Muscle layer of colon (tissue), 2 donors: Measurements from ENCODE around the gene MMP25.

Experiments used
- H3K27ac ChIP-seq: one replicate; pipeline ENCODE4 v1.7.0; 2013; ENCODE audit warnings: low read depth, mild to moderate bottlenecking, low read length, moderate library complexity
- H3K27me3 ChIP-seq, 2 donors: one replicate each; pipeline ENCODE4 v1.7.0; 2013; ENCODE audit warnings: low read length in 2 of 2, mild to moderate bottlenecking in 2 of 2; ENCODE audit not compliant: insufficient read depth in 2 of 2, control insufficient read depth in 1 of 2
- H3K36me3 ChIP-seq: one replicate; pipeline ENCODE4 v1.7.0; 2013; ENCODE audit warnings: mild to moderate bottlenecking, low read length; ENCODE audit not compliant: insufficient read depth
- H3K4me1 ChIP-seq: one replicate; pipeline ENCODE4 v1.7.0; 2013; ENCODE audit warnings: mild to moderate bottlenecking, low read length; ENCODE audit not compliant: insufficient read depth
- H3K4me3 ChIP-seq, 2 donors: one replicate each; pipeline ENCODE4 v1.7.0; 2013; ENCODE audit warnings: low read length in 2 of 2, low read depth in 1 of 2, mild to moderate bottlenecking in 1 of 2, moderate library complexity in 1 of 2
- H3K9ac ChIP-seq: one replicate; pipeline ENCODE4 v1.7.0; 2013; ENCODE audit warnings: low read length
- H3K9me3 ChIP-seq: one replicate; pipeline ENCODE4 v1.7.0; 2013; ENCODE audit warnings: mild to moderate bottlenecking, low read length
- donor health status: abdominal sarcoma.
- donor health status: Adenocarcinoma of cecum.

Gene MMP25

DNA sequence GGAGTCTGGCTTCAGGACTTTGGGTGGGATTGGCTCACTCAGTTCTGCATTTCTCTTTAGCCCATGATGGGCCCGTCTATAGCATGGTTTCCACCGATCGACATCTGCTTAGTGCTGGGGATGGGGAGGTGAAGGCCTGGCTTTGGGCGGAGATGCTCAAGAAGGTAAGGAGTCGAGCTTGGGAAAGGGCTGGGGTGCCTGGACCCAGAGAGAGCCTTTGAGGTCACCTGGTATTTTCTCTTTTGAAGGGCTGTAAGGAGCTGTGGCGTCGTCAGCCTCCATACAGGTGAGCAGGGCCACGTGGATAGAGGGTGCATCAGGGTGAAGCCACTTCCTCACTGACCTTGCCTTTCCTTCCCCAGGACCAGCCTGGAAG is 20.4 kb upstream of the MMP25 start:
- Histone ChIP-seq H3K4me3 (no peak overlapping the region), H3K9ac (no peak overlapping the region), H3K9me3 (no peaks in the 10 kb centered on the region), H3K36me3 (peaks cover 11% of the 10 kb centered on the region), H3K4me1 (peaks cover 33% of the 10 kb centered on the region), H3K27me3 (peaks cover 7 to 26% of the 10 kb centered on the region in 2 donors), H3K27ac (no peak overlapping the region)

DNA sequence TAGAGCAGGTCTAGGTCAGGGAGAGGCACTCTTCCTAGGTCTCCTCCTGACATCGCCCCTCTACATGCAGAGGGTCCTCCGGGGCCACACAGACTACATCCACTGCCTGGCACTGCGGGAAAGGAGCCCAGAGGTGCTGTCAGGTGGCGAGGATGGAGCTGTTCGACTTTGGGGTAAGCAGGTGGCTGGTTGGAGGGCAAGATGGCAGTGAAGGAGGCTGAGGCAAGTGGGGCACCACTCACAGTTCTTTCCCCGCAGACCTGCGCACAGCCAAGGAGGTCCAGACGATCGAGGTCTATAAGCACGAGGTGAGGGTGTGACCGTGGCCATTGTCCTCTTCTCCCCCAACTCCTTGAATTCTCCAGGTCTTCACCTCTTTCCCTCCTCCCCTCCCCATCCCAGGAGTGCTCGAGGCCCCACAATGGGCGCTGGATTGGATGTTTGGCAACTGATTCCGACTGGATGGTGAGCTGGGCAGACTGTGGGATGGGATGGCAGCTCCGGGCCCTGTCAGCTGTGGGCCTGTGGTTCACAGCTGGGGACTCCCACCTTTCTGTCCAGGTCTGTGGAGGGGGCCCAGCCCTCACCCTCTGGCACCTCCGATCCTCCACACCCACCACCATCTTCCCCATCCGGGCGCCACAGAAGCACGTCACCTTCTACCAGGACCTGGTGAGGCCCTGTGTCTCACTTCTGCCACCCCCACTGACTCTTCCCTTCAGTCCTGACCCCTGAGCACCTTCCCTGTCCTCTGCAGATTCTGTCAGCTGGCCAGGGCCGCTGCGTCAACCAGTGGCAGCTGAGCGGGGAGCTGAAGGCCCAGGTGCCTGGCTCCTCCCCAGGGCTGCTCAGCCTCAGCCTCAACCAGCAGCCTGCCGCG is 19.5 kb upstream of the MMP25 start:
- H3K27ac ChIP-seq, result no peak overlapping the region
- peaks cover 29% of the 10 kb centered on the region for H3K4me1 ChIP-seq
- H3K4me3 ChIP-seq, result no peak overlapping the region
- H3K9ac ChIP-seq, result no peak overlapping the region
- H3K27me3 ChIP-seq, result peaks cover 7 to 33% of the 10 kb centered on the region in 2 donors
- H3K9me3 ChIP-seq, result no peaks in the 10 kb centered on the region
- H3K36me3 ChIP-seq, result peaks cover 11% of the 10 kb centered on the region

GRCh38 chr16:3027489-3027795 is 18.9 kb upstream of the MMP25 start:
- Histone ChIP-seq H3K27ac (no peak overlapping the region), H3K9ac (no peak overlapping the region), H3K36me3 (peaks cover 11% of the 10 kb centered on the region), H3K4me3 (no peak overlapping the region), H3K9me3 (no peaks in the 10 kb centered on the region), H3K27me3 (peaks cover 7 to 33% of the 10 kb centered on the region in 2 donors), H3K4me1 (peaks cover 23% of the 10 kb centered on the region)

DNA sequence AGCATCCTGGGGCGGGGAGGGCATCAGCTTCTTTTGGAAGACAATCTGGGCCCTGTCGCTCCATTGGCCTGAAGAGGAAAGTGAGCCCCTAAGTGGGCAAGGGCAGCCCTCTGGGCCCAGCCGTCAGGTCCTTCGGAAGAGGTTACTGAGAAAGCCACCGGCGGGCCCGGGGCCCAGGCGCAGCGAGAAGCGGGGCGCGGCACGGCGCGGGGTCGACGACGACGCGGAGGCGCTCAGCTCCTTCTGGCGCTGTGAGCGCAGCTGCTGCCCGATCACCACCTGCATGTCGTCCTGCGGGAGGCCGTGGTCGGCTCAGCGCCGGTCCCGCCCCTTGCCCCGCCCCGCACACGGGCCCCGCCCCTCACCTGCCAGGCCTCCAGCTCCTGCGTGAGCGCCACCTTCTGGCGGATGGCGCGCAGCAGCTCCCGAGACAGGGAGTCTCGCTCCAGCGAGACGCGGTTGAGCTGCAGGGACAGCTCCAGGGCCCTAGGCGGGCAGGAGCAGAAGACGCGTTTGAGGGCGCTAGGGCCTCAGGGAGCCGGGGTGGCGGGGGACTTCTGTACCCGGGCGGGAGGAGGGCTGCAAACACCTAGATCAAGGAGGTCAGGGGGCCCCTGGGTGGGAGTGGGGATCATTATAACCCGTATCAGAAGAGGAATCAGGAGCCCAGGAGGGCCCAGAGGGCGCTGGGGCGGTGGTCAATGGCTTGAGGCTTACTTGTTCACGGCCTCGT is 18.2 kb upstream of the MMP25 start:
- Histone ChIP-seq H3K4me1 (peaks cover 16% of the 10 kb centered on the region), H3K4me3 (no peak overlapping the region), H3K36me3 (peaks cover 11% of the 10 kb centered on the region), H3K9ac (no peak overlapping the region), H3K27me3 (peaks cover 7 to 33% of the 10 kb centered on the region in 2 donors), H3K9me3 (no peaks in the 10 kb centered on the region), H3K27ac (no peak overlapping the region)

GRCh38 chr16:3028716-3029319 is 17.5 kb upstream of the MMP25 start:
- peaks cover 13% of the 10 kb centered on the region for H3K4me1 ChIP-seq
- H3K9me3 ChIP-seq, result no peaks in the 10 kb centered on the region
- H3K9ac ChIP-seq, result no peak overlapping the region
- H3K4me3 ChIP-seq, result no peak overlapping the region
- peaks cover 11% of the 10 kb centered on the region for H3K36me3 ChIP-seq
- peaks cover 7 to 34% of the 10 kb centered on the region in 2 donors for H3K27me3 ChIP-seq
- no peak overlapping the region for H3K27ac ChIP-seq

GRCh38 chr16:3029491-3030221 is 16.7 kb upstream of the MMP25 start:
- Histone ChIP-seq H3K9me3 (no peaks in the 10 kb centered on the region), H3K36me3 (peaks cover 11% of the 10 kb centered on the region), H3K27me3 (peaks cover 7 to 38% of the 10 kb centered on the region in 2 donors), H3K9ac (no peak overlapping the region), H3K4me1 (peaks cover 9% of the 10 kb centered on the region), H3K4me3 (no peak overlapping the region), H3K27ac (no peak overlapping the region)

GRCh38 chr16:3030222-3031212 is 15.8 kb upstream of the MMP25 start:
- no peaks in the 10 kb centered on the region for H3K9me3 ChIP-seq
- H3K4me1 ChIP-seq, result peaks cover 9% of the 10 kb centered on the region
- H3K4me3 ChIP-seq, result no peak overlapping the region
- H3K27me3 ChIP-seq, result peaks cover 12 to 43% of the 10 kb centered on the region in 2 donors
- no peak overlapping the region for H3K27ac ChIP-seq
- H3K9ac ChIP-seq, result no peak overlapping the region
- H3K36me3 ChIP-seq, result peaks cover 10% of the 10 kb centered on the region

DNA sequence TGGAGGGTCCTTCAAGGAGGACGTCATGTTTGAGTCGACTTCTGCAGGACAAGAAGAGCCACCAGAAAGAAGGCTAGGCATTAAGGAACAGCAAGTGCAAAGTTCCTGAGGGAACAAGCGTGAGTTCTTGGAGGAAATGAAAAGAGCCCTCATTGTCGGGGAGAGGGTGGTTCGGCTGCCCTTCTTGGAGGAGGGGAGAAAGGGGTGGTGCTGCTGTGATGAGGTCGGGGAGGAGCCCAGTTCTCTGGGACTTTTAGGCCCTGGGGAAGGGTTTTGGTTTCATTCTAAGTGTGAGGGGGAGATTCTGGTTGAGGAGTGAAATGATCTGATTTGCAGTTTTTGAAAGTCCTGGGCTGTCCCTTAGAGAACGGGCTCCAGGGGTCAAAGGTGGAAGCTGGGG is 13.7 kb upstream of the MMP25 start:
- Histone ChIP-seq H3K4me1 (peaks cover 9% of the 10 kb centered on the region), H3K27ac (no peak overlapping the region), H3K9ac (no peak overlapping the region), H3K9me3 (no peaks in the 10 kb centered on the region), H3K27me3 (peaks cover 23 to 64% of the 10 kb centered on the region in 2 donors), H3K36me3 (no peaks in the 10 kb centered on the region), H3K4me3 (no peak overlapping the region)

DNA sequence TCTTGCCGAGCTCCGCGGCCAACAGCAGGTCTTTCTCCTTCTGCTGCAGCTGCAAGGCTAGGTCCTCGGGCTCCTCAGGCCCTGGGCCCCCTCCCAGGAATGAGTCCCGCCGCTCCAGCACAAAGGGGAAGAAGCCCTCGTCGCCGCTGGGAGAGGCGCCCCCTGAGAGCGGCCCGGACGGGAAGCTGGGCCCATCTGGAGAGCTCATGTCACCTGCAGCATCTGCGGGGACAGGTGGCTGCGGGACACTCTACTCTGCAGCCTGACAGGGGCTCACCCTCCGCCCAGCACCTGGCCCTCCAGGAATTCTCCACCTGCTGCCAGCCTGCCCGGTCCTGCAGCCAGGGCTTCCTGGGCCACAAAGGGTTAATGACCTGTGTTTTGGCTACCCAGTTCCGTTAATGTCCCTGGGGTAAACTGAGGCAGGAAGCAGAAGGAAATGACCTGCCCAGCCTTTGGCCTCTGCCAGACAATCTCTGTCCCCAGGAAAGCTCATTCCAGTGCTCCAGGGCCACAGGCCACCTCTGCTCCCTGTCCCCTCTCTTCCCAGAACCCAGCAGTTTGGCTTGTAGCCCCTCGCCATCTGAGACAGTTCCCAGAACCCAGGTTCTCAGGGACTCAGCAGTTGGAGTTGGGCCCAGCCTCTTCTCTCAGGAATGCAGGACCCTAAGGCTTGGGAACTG is 10.9 kb upstream of the MMP25 start:
- no peaks in the 10 kb centered on the region for H3K36me3 ChIP-seq
- no peak overlapping the region for H3K4me3 ChIP-seq
- H3K9ac ChIP-seq, result no peak overlapping the region
- peaks cover 25 to 65% of the 10 kb centered on the region in 2 donors for H3K27me3 ChIP-seq
- H3K27ac ChIP-seq, result no peak overlapping the region
- H3K4me1 ChIP-seq, result no peaks in the 10 kb centered on the region
- no peaks in the 10 kb centered on the region for H3K9me3 ChIP-seq
